ENCODE measurements around the gene ZNF558.
A peak's percentile ranks its signal among the peaks of the same experiment; 100 is the strongest.

Gene ZNF558

DNA sequence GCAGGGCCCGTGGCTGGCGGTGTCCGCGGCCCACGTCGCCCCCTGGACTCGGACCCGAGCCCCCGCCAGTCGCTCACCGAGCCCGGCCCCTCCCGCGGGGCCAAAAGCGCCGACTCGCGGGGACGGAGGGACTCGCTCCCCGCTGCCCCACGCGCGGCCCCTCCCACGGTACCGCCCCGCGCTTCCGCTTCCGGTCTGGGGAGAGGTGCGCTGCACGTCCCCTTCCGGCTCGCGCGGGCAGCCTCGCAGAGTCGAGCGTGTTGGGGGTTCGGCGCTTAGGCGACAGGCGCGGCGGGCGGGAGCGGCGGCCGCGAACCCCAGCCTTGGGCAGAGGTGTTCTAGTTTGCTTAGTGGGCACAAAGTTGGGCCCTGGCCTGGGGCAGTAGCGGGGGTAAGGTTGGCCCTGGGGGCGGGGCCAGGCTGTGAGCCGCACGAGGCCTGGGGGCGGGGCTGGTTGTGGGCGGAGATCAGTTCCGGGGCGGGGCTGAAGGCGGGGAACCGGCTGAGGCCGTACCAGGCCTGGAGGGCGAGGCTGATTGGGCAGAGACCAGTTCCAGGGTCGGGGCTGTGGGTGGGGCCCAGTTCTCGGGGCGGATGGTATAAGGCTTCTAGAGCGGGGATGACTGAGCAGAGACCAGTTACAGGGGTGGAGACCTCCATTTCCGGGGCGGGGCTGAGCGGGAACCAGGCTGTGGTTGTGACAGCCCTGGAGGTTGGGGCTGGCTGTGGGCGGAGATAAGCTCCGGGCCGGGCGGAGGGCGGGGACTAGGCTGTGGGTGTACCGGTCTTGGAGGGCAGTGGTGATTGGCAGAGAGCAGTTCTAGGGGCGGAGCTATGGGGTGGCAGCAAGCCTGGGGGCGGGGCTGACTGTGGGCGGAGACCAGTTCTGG lies at the start of gene ZNF558, which contains the start of gene MBD3L1:
Gene ZNF558, minus strand, starts transcription at position 173 of the 890 bp plus-strand sequence. CDS start 9,645 bp downstream, outside the sequence.
Gene MBD3L1, plus strand, starts transcription at position 246 of the 890 bp plus-strand sequence. CDS start 10,302 bp downstream, outside the sequence.
- peak; percentile 84 for DNase-seq

DNA sequence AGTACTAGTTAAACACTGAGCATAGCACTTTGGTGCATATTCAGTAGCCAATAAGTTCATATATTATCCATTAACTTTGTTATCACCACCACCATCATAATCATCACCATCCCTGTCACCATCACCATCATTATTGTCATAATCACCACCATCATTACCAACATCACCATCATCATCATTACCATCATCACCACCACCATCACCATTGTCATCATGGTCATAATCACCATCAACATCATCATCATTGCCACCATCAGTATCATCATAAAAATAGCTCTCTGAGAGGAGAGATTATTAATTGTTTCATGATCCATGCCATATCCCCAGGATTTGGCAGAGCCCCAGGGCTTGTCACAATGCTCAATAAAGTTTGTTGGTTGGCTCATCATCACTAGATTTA lies 49.4 kb upstream of the ZNF558 start:
- DNase-seq = no peak

DNA sequence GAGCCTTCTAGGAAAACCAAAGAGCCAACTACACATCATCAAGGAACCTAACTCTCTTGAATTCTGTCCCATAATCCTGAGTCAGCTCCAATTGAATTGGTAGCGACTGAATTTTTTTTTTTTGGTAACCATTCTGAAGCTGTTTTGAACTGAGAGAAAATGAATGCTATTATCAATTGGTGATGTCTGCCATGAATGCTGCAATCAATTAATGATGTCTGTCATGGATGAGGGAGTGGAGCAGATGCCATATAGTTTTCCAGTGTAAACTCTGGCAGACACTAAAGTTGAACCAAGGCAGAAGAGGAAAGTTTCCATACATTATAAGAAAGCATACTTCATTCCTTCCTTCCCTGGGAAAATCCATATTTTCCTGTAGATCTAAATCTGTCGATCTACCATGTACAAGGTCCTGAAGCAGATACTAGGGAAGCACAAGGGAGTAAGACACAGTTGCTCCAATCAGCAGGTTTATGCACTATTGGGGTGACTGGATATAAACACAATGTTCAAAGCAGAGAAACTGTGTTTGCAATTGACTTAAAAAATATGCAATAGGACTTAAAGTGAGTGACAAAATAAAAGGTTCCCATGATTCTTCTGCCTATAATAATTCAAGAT lies 48.9 kb upstream of the ZNF558 start:
- DNase-seq = no peak

DNA sequence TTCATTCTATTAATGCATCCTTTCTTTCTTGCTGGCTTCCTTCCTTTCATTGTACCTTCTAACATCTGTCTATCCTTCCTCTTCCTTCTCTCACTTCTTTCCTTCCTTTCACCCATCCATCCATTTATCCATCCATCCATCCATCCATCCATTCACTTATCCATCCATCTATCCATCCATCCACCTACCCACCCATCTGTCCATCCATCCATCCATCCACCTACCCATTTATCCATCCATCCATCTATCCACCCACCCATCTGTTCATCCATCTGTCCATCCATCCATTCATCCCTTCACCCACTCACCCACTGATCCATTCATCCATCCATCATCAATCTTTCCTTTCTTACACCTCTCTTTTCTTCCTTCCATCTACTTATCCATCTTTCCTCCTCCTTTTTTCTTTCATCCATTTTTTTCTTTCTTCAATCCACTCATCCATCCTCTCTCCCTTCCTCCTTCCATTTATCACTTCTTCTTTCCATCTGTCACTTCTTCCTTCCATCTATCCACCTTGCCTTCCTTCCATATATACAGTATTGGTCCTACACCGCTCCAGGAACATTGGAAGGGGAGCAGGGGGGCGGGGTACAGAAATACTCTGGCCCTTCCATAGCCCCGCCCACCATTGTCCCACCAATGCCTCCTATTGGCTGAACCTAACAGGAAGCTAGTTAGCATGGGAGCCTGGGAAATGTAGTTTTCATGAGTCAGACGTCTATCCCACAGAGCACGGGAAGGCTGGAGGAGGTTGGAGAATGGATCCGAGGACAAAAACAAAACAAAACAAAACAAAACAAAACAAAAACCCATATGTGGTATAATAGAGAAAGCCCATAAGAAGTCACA lies 46.0 kb upstream of the ZNF558 start:
- DNase-seq = no peak

DNA sequence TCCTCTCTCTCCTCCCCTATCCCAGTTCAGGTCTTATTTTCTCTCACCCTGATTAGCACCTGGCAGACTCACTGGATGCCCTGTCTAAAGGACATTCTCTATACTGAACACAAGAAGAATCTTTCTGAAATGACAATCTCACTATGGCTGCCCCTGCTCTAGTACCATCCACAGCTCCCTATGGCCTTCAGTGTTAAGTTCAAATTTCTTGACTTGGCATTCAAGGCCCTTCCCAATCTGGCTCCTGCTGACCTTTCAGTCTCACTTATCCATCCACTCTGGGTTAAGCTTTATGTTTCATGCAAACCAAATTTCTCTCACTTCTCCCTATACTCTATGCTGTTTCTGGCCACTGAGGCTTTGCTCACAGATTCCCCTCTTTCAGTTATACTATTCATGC lies 34.2 kb upstream of the ZNF558 start:
- no peak for DNase-seq

DNA sequence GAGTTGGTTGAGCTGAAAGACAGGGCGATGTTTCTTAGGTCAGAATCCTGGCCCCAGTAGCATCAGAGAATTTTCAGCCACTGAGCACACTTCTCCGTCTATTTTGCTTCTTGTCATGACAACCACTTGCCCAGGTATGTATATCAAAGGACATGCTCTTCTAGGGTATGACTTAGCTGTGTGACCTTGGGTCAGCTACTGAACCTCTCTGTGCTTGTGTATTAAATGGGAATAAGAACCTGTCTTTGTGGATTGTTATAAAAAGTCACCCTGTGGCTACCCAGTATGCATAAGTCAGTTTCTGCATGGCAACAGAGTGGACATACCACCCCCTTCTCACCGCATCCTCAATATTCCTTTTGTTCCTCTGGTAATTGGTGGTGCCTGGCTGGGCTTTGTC lies 26.2 kb upstream of the ZNF558 start:
- DNase-seq = no peak

DNA sequence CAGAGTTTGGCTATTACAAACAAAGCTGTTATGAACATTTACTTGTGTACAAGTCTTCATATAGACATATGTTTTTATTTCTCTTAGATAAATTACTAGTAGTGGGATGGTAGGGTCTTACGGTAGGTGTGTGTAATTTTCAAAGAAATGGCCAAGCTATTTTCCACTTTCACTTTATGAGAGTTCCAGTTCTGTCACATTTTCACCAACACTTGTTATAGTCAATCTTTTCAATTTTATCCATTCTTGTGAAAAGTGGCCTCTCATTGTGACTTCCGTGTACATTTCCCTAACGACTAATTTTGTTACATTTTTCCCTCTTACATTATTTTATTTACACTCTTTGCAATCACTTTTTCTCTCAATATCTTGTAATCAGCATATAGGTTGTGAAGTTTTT lies 18.4 kb upstream of the ZNF558 start:
- no peak for DNase-seq

DNA sequence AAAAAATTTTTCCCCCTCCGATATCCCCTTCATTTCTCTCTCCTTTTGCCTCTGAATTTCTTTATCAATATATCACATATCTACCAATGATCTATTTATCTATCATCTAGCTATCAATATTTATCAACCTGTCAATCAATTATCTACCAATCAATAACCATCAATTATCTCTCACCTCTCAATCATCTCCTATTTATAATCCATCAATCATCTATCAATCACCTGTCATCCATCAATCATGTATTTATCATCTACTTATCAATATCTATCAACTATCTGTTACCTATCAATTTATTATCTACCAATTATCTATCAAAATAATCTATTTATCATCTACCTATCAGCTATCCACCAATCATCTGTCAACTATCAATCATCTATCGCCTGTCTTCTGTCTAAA lies 17.1 kb upstream of the ZNF558 start:
- no peak for DNase-seq

DNA sequence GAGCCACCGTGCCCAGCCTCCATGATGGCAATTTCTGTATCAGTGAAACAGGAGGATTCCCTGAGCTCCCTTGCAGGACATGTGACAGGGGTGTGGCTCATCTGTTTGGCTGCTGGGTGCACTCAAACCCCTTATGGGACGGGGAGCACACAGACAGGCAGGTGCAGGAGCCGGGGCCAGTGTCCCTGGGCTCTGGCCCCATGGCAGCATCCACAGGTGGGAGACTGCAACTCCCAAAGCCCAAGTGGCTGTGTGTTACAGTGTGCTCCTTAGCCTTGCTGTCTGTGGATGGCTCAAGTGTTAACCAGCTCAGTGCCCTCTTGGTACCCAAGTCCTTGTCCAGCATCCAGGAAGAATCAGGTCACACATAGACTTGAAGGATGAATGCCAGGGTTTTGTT lies 14.7 kb upstream of the ZNF558 start:
- no peak for DNase-seq

DNA sequence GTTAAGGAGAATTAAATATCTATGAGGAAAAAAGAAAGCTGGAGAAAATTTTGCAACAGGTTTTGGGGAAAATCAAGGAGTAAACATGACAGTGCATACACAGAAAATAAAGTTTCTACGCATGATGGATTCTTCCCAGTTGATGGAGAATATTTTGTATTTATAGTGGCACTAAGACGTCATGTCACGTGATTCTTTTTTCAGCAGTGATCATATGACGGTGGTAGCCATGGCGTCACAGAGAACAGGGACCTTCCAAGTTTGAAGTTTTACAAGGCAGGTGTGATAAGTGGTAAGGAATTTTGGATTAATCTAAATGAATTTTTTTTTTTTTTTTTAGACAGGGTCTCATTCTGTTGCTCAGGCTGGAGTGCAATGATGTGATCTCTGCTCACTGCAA lies 8.6 kb upstream of the ZNF558 start:
- no peak for DNase-seq

DNA sequence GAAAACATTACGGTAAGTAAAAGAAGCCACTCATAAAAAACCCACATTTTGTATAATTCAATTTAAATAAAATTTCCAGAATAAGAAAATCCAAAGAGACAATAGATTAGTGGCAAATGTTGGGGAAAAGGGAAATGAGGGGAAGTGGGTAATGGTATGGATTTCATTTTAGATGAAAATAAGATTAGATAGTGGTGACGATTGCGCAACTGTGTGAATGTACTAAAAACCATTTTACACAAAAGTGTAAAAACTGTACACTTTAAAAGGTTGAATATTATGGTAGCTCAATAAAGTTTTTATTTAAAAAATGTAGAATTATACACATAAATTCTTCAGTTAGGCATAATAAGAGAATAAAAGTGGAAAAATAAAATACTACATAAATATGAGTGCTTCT lies 3.8 kb upstream of the ZNF558 start:
- no peak for DNase-seq

DNA sequence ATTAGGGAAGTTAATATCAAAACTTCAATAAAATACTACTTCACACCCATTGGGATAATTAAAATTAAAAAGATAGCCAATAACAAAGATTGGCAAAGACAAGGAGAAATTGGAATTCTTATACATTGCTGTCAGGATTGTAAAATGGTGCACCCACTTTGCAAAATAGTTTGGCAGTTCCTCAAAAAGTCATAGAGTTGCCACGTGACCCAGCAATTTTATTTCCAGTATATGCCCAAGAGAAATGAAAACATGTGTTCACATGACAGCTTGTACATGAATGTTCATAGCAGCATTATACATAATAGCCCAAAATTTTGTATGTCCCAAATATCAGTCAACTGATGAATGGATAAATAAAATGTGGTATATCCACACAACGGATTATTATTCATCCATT lies 3.3 kb upstream of the ZNF558 start:
- DNase-seq = no peak

DNA sequence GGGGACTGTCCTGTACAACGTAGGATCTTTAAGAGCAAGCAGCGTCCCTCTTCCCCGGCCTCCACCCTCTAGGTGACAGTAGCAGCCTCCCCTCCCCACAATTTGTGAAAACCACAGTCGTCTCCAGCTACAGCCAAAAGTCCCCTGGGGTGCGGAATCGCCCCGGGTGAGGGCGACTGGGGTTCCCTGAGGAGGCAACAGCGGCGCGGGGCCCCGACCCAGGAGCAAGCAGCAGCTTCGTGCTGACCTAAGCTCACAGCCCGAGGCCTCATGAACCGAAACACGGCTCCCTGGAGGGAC lies 322 bp downstream of the ZNF558 start:
- no peak for DNase-seq

DNA sequence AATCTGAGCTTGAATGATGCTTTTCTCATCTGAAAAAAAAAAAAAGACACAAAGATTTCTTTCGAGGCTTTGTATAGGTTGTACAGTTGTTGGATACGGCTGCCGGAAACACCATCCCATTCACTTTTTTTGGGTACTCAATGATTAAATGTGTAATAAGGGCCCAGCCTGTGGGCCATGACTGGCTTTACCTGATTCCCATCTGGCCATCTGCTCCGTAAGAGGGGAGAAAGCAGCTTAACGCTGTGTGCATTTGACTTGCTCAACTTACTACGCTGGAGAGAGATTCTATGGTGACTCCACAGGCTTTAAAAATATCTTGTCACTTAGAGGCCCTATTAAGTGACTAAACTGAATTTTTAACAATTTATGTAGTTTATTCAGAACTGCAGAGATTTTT lies 731 bp downstream of the ZNF558 start:
- no peak for DNase-seq

DNA sequence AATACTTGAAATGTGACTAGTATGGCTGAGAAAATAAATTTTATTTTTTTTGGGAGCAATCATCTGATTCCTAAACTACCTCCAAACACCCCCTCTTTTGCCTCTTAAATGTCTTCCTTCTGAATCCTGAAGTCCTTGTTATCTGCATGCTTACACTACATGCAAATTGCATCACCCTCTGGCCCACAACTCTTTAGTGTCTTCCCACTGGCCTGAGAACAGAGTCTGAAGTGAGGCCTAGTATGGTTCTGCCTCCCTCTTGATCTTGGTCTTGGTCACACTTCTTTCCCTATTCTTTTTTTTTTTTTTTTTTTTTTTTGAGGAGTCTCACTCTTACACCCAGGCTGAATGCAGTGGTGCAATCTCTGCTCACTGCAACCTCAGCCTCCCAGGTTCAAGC lies 4.8 kb downstream of the ZNF558 start:
- no peak for DNase-seq

DNA sequence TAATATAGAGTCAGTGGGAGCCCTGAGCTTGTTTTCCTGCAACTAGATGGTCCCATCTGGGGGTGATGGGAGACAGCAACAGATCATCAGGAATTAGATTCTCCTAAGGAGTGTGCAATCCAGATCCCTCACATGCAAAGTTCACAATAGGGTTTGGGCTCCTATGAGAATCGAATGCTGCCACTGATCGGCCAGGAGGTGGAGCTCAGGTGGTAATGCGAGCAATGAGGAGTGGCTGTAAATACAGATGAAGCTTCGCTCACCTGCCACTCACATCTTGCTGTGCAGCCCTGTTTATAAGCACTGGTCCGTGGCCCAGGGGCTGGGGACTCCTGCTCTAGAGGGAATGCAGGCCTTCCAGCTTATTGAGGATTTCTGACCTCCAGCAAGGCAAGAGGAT lies 5.7 kb downstream of the ZNF558 start:
- DNase-seq = no peak

DNA sequence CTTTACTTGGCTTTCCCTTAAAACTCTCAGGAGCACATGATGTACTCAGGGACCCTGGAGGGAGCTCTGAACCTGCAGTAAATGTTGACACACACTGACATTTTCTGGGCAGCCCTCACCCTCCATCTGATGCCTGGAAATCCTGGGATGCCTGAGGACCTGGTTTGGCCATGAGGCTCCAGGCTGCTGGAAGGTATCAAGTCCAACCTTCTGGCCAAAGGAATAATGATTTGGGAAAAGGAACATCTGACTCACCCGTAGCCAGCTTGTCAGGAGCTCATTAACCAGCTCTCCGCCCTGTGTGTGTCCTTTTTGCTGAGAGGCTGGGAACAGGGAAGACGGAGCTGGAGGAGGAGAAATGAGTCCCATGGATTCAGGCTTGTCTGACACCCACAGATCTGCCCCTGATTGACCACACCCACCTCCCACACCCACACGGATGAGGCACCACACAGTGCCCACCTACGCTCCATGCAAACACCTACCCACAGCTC lies 10.3 kb downstream of the ZNF558 start:
- no peak for DNase-seq

DNA sequence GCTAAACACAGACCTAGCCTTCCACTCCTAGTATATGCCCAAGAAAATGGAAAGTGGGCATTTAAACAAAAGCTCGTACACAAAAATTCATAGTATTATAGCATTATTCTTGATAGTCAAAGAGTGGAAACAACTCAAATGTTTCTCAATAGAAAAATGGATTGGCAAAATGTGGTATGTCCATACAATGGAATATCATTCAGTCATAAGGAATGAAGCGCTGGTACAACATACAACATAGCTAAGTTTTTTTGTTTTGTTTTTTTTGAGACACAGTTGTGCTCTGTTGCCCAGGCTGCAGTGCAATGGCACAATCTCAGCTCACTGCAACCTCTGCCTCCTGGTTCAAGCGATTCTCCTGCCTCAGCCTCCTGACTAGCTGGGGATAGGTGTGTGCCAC lies 11.9 kb downstream of the ZNF558 start:
- no peak for DNase-seq

DNA sequence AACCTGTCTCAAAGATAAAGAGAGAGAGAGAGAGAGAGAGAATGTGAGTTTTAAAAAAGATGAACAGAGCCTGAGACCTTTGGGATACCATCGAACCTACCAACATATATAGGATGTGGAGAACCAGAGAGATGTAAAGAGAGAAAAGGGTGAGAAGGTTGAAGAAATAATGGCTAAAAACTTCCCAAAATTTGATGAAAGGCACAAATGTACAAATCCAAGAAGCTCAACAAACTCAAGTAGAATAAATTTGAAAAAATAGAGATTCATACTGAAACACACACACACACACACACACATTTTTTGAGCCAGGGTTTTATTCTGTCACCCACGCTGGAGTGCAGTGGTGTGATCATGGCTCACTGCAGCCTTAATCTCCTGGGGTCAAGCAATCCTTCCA lies 16.3 kb downstream of the ZNF558 start:
- no peak for DNase-seq

DNA sequence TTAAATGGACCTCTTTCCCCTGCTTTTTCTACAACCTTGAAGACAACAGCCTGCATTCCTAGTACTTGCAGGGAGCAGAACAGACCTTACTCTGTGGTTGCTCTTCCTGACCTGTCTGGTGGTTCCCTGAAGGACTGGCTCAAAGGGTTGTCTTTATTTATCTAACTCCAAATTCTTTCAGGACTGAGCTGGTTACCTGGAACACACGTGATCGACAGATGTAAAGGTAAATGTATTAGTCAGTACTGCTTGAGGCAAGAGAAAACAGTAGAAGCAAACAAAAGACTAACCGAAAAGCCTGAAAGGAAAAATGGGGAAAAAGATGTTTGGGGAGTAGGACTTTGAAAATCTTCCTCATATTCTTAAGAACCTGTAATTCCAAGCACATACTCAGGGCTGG lies 17.9 kb downstream of the ZNF558 start:
- no peak for DNase-seq

DNA sequence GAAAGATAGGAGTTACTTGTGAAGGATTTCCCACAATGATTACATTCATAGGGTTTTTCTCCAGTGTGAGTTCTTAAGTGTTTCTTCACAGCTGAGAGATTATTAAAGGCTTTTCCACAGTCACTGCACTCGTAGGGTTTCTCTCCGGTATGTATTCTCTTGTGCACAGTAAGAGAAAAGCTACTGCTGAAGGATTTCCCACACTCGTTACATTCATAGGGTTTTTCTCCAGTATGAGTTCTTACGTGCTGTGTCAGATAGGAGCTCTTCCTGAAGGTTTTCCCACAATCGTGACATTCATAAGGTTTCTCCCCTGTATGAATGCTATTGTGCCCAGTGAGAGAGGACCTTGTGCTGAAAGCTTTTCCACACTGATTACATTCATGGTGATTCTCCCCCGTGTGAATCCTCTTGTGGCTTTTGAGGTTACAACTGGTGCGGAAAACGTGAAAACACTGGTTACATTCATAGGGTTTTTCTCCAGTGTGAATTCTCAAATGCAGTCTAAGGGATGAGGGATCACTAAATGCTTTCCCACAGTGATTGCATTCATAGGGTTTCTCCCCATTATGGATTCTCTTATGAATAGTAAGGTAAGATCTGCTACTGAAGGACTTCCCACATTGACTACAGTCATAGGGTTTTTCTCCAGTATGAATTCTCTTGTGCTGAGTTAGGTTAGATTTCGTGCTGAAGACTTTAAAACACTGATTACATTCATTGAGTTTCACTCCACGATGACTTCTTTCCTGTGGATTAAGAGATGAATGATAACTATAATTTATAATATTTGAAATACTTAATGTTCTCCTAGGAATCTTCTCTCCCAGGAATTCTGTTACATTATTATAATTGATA lies 20.6 kb downstream of the ZNF558 start:
- no peak for DNase-seq

DNA sequence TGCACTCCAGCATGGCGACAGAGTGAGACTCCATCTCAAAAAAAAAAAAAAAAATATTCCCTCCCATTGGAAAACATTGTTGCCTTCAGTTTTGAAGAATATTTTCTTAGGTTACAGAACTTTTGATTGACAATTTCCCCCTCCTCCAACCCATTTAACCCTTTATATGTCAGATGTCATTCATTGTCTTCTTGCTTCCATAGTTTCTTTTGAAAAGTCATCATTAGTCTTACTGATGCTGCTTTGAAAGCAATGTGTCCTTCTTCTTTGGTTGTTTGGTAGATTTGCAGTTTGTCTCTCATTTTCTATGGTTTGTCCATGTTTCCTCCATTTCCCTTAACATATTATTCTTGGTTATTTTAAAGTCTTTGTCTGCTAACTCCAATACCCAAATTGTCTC lies 25.4 kb downstream of the ZNF558 start:
- no peak for DNase-seq

DNA sequence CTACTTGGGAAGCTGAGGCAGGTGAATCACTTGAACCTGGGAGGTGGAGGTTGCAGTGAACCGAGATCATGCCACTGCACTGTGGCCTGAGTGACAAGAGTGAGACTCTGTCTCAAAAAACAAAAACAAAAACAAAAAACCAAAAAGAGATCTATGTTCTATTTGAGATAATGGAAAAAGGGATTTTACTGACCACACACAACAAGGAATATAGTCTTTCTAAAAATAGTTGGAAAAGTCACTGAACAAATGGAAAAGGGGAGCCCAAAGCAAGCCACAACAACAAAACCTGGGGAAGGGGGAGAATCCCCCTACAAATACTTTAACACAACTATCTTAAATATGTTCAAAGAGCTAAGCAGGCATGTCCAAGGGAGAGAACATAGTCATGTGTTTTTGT lies 37.3 kb downstream of the ZNF558 start:
- DNase-seq = no peak
